Fibroblast of lung (primary cell): ENCODE data around the gene PPP1R14B.

Source experiments
- CTCF ChIP-seq, 2 donors: IDR thresholded peaks in 1 of 2; conservative IDR thresholded peaks in 1 of 2; 1 replicate in 1 of 2; 2 replicates in 1 of 2; pipeline ENCODE4 v1.5.1; 2011 to 2012; ENCODE audit warnings: low read length in 2 of 2, control low read depth in 1 of 2, inconsistent platforms in 1 of 2, low read depth in 1 of 2, mild to moderate bottlenecking in 1 of 2
- EZH2 ChIP-seq: IDR thresholded peaks from 2 replicates; pipeline ENCODE4 v1.5.1; 2012; ENCODE audit warnings: low read length, control low read depth, mild to moderate bottlenecking; ENCODE audit errors: missing control alignments

- TF ChIP-seq CTCF (conservative IDR thresholded peaks at IDR 0.05 in 1 of 2, IDR thresholded peaks at IDR 0.05 in 1 of 2; ENCODE audit: low read depth in 1 of 2, low read length in 2 of 2) (no peak), EZH2 (no peak)
Measured at GRCh38 chr11:64258356-64258755, 11.6 kb upstream of the PPP1R14B start.
